DND-41 (cell line): Measurements from ENCODE around the gene IDH3A.
"Not testable (repeated sequence)": the region's sequence is repeated elsewhere in the genome, so short reads cannot be mapped to it uniquely, and the experiment has no call there.

Source experiments
- EZH2 ChIP-seq: IDR thresholded peaks from 3 replicates; pipeline ENCODE4 v1.6.1; 2012; ENCODE audit warnings: borderline replicate concordance, low read depth, mild to moderate bottlenecking, moderate library complexity, low read length, inconsistent platforms; ENCODE audit not compliant: severe bottlenecking
- TF ChIP-seq, protein P1 (sequence below): IDR thresholded peaks from 2 replicates; pipeline ENCODE4 v1.5.1; 2012; ENCODE audit warnings: borderline replicate concordance, low read length, moderate library complexity, mild to moderate bottlenecking; ENCODE audit not compliant: poor library complexity, severe bottlenecking; ENCODE audit errors: extremely low read depth

DNA sequence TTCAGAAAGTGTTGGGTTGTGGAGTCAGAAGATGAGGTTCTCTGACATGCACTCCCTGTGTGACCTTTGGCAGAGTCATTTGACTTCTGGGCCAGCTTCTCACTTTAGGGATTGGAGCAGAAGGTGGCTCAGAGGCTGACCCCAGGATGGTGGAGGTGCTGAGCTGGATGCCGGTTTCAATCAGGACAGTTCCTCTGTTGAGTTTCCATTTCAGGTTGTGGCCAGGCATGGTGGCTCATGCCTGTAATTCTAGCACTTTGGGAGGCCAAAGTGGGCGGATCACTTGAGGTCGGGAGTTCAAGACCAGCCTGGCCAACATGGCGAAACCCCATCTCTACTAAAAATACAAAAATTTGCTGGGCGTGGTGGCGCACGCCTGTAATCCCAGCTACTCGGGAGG, 1.9 kb downstream of the IDH3A start:
- TF ChIP-seq, protein P1, sequence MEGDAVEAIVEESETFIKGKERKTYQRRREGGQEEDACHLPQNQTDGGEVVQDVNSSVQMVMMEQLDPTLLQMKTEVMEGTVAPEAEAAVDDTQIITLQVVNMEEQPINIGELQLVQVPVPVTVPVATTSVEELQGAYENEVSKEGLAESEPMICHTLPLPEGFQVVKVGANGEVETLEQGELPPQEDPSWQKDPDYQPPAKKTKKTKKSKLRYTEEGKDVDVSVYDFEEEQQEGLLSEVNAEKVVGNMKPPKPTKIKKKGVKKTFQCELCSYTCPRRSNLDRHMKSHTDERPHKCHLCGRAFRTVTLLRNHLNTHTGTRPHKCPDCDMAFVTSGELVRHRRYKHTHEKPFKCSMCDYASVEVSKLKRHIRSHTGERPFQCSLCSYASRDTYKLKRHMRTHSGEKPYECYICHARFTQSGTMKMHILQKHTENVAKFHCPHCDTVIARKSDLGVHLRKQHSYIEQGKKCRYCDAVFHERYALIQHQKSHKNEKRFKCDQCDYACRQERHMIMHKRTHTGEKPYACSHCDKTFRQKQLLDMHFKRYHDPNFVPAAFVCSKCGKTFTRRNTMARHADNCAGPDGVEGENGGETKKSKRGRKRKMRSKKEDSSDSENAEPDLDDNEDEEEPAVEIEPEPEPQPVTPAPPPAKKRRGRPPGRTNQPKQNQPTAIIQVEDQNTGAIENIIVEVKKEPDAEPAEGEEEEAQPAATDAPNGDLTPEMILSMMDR: not testable (repeated sequence)
- not testable (repeated sequence) for TF ChIP-seq EZH2
